Measurements from ENCODE around the gene IPO8. TPM values are rescaled to one million over a fixed set of nuclear protein-coding genes. Genes with fewer than 3 reads are reported as not detected.
A peak's percentile ranks its signal among the peaks of the same experiment; 100 is the strongest.

The IPO8 gene
- total RNA-seq, 1 donor from 2014 or later = 50.6 TPM

GRCh38 chr12:30694412-30695198 lies 1.1 kb downstream of the IPO8 start:
- intact Hi-C loops (cut with DNase I) = no loop called here
- ATAC-seq (peak; percentile 57), DNase-seq (ENCODE audit: low spot score) (no peak)

GRCh38 chr12:30692470-30692869 lies 3.2 kb downstream of the IPO8 start:
- no peak for ATAC-seq
- intact Hi-C loops (cut with DNase I) = no loop called here
- DNase-seq (ENCODE audit: low spot score) = no peak

GRCh38 chr12:30691122-30691879 lies 4.4 kb downstream of the IPO8 start:
- intact Hi-C loops (cut with DNase I) = no loop called here
- ATAC-seq = no peak
- no peak for DNase-seq (ENCODE audit: low spot score)

- intact Hi-C loops (cut with DNase I) = no loop called here
- DNase-seq (ENCODE audit: low spot score) (no peak), ATAC-seq (no peak)
Observed at GRCh38 chr12:30687265-30687986, 8.2 kb downstream of the IPO8 start.

DNA sequence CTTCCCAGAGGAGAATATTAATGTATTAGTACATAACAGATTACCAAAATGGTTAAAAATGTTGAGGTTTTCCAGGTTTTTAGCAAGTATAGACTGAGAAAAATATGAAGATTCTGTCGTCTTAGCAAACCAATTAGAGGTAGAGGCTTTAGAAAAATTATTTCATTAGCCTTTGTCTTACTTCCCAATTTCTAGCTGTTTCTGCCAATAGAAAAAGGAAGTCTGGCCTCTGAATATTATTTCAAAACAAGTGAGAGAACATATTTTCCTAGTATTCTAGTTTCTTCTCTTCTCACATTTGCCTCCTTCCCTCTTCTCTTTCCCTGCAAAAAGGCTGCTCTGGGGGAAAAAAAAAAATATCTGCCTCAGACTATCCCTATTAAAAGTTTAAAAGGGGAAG lies 16.4 kb downstream of the IPO8 start:
- ATAC-seq (no peak), DNase-seq (ENCODE audit: low spot score) (no peak)
- intact Hi-C loops (cut with DNase I) = no loop called here

GRCh38 chr12:30678221-30678620 lies 17.4 kb downstream of the IPO8 start:
- ATAC-seq (no peak), DNase-seq (ENCODE audit: low spot score) (no peak)
- intact Hi-C loops (cut with DNase I) = no loop called here

- DNase-seq (ENCODE audit: low spot score) (no peak), ATAC-seq (no peak)
- intact Hi-C loops (cut with DNase I) = no loop called here
Observed at GRCh38 chr12:30661210-30661609, 34.5 kb downstream of the IPO8 start.

DNA sequence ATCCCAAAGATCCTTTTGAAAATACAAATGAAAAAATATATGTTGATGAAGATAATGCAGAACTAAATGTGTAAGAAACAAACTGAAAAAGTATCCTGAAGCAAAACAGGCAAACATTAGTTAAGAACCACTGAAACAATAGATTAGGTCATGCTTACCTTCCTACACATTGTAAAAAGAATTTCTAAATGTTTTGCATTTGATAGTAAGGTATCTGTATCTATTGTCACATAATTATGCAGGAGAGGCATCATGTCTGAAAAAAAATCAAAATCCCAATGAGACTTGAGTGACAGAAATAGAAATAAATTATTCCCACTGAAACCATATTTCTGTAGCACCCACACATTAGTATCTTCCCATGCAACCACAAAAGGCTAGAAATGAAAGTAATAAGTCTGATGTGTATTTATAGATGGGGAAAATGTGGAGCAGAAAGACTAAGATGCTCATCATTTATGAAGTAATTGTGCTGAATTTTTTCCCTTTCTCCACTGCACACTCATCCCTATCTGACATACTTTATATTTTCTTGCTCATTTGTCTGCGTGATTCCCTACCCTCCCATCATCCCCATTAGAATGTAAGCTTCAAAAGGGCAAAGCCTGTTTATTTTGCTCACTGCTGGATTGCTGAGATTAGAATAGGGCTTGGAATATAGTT lies 43.5 kb downstream of the IPO8 start:
- DNase-seq (ENCODE audit: low spot score) (no peak), ATAC-seq (no peak)
- intact Hi-C loops (cut with DNase I) = no loop called here

- ATAC-seq (no peak), DNase-seq (ENCODE audit: low spot score) (no peak)
- intact Hi-C loops (cut with DNase I) = no loop called here
Observed at GRCh38 chr12:30646821-30647220, 48.8 kb downstream of the IPO8 start.

DNA sequence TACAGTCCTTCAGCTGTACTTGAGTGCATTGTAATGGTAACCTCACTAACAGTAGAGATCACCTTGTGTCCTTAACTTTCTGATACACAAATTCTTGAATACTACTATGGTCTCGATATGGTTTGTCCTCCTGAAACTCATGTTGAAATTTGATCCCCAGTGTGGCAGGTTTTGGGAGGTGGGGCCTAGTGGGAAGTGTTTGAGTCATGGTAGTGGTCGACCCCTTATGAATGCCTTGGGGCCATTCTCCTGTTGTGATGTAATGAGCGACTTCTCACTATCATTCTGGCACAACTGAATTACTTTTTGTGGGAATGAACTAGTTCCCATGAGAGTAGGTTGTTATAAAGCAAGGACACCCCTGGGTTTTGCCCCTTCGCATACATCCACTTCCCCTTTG lies 52.3 kb downstream of the IPO8 start:
- intact Hi-C loops (cut with DNase I) = no loop called here
- ATAC-seq (no peak), DNase-seq (ENCODE audit: low spot score) (no peak)

- intact Hi-C loops (cut with DNase I) = no loop called here
- DNase-seq (ENCODE audit: low spot score) (no peak), ATAC-seq (no peak)
Observed at GRCh38 chr12:30640392-30640791, 55.3 kb downstream of the IPO8 start.

- ATAC-seq = no peak
- intact Hi-C loops (cut with DNase I) = no loop called here
- no peak for DNase-seq (ENCODE audit: low spot score)
Observed at GRCh38 chr12:30635385-30635784, 60.3 kb downstream of the IPO8 start.

- DNase-seq (ENCODE audit: low spot score) = no peak
- no peak for ATAC-seq
Observed at GRCh38 chr12:30631740-30632139, 63.9 kb downstream of the IPO8 start.

DNA sequence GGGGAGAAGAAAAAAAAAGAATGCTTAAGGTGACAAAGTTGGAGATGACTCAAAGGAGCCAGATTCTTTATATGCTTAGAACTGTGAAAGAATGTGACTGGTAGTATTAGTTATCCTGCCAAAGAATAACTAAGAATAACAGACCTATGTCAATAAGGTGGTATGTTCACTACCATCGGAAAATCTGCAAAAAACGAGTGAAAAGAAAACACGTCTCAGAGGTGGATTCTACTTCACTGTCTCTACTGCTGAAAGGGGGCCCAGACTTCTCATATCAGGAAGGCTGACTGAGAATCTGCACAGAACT lies 64.7 kb downstream of the IPO8 start:
- ATAC-seq (no peak), DNase-seq (ENCODE audit: low spot score) (no peak)
- intact Hi-C loops (cut with DNase I) = no loop called here

More at GRCh38 chr12:30631740-30632139, 63.9 kb downstream of the IPO8 start:
- intact Hi-C loops (cut with DNase I) = no loop called here

GRCh38 chr12:30630076-30630978 lies 65.3 kb downstream of the IPO8 start:
- intact Hi-C loops (cut with DNase I) = no loop called here
- no peak for DNase-seq (ENCODE audit: low spot score)
- ATAC-seq = no peak

GRCh38 chr12:30626847-30627246 lies 68.8 kb downstream of the IPO8 start:
- no peak for DNase-seq (ENCODE audit: low spot score)
- no peak for ATAC-seq
- intact Hi-C loops (cut with DNase I) = no loop called here

GRCh38 chr12:30624009-30624408 lies 71.7 kb downstream of the IPO8 start:
- intact Hi-C loops (cut with DNase I) = no loop called here
- no peak for DNase-seq (ENCODE audit: low spot score)
- ATAC-seq = no peak

DNA sequence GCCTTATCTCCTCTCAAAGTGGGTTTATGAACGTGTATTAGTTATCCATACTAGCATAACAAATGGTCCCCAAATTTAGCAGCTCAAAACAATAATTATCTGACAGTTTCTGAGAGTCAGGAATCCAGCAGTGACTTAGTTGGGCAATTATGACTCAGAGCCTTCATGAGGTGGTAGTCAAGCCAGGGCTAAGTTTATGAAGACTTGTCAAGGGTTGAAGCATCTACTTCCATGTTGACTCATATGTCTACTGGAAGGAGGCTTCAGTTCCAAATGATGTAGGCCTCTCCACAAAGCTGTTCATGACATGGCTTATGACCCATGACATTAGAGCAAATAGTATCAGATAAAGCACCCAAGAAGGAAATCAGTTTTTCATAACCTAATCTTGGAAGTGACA lies 73.2 kb downstream of the IPO8 start:
- ATAC-seq (no peak), DNase-seq (ENCODE audit: low spot score) (no peak)
- intact Hi-C loops (cut with DNase I) = no loop called here
